Immature natural killer cell (primary cell): ENCODE data around the gene GFRA3. TPM values are rescaled to one million over a fixed set of nuclear protein-coding genes. Genes with fewer than 3 reads are reported as not detected.
"Not testable (repeated sequence)": the region's sequence is repeated elsewhere in the genome, so short reads cannot be mapped to it uniquely, and the experiment has no call there.

Experiments used
- DNase-seq, 3 donors: peaks; one replicate each; pipeline ENCODE4 v3.0.0; 2022; ENCODE audit warnings: mixed read lengths in 1 of 3
- H3K27ac Mint-ChIP-seq, 6 donors: one replicate each; pipeline ENCODE4 v1.8.0; 2020; ENCODE audit warnings: mixed read lengths in 6 of 6, mild to moderate bottlenecking in 5 of 6, inconsistent platforms in 4 of 6, moderate library complexity in 3 of 6
- H3K27me3 Mint-ChIP-seq, 3 donors: one replicate each; pipeline ENCODE4 v1.8.0; 2020 to 2021; ENCODE audit warnings: low read depth in 3 of 3, mild to moderate bottlenecking in 3 of 3, mixed read lengths in 3 of 3, moderate library complexity in 3 of 3, inconsistent platforms in 1 of 3
- H3K36me3 Mint-ChIP-seq, 3 donors: one replicate each; pipeline ENCODE4 v1.8.0; 2020; ENCODE audit warnings: mixed read lengths in 3 of 3, inconsistent platforms in 2 of 3, mild to moderate bottlenecking in 2 of 3
- H3K4me1 Mint-ChIP-seq, 2 donors: one replicate each; pipeline ENCODE4 v1.8.0; 2020; ENCODE audit warnings: inconsistent platforms in 2 of 2, mild to moderate bottlenecking in 2 of 2, mixed read lengths in 2 of 2, moderate library complexity in 1 of 2
- H3K4me3 Mint-ChIP-seq, 5 donors: one replicate each; pipeline ENCODE4 v1.8.0; 2020; ENCODE audit warnings: mild to moderate bottlenecking in 5 of 5, mixed read lengths in 5 of 5, inconsistent platforms in 3 of 5, moderate library complexity in 3 of 5
- H3K9me3 Mint-ChIP-seq, 6 donors: one replicate each; pipeline ENCODE4 v1.8.0; 2020; ENCODE audit warnings: mild to moderate bottlenecking in 6 of 6, mixed read lengths in 6 of 6, inconsistent platforms in 4 of 6, moderate library complexity in 3 of 6
- polyA plus RNA-seq, 3 donors: library from polyadenylated mRNA; unstranded; fragments of 300-500 nt; fragmentation: Illumina TruSeq; gene quantifications; one replicate each; pipeline ENCODE4 v1.2.3, GENCODE V29; 2021

The GFRA3 gene
- polyA plus RNA-seq, 3 donors from 2014 or later, result not detected

DNA sequence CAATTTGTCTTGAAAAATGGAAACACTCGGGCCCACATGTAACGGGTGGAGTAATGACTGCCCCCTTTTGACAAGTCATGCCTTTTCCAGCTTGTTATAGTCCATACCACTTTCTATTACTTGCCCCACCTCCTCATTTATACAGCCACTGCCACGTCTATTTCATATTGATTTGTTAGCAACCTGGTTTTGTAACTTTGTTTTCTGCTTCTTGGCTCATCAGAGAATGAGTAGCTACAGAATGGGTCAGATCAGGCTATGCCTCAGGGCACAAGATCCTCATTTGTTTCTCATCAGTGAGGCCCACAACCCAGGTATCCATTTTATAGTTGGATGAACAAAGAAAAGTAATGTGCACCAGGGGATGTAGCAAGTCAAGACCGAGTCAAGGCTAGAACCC, 1.7 kb downstream of the GFRA3 start:
- no peak for DNase-seq
- H3K9me3 Mint-ChIP-seq, result no peaks in the 10 kb centered on the region
- peak overlapping the region in 1 of 5 donors; percentile 7 for H3K4me3 Mint-ChIP-seq

DNA sequence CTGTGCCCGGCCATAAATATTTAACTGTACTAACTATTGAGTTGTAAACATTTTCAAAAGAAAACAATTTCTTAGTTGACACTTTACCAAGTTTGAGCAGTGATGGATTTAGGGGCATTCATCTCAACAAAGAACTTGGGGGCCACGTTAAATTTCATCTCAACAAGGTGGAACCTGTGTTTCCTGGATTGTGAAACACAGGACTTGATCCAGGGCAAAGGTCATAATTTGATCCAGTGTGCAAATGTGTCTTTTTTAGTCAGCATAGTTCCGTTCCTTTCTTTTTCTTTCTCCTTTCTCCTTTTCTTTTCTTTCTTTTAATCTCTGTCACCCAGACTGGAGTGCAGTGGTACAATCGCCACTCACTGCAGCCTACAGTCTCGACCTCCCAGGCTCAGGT, 3.1 kb downstream of the GFRA3 start:
- peaks cover 0 to 16% (median 10%) of the 10 kb centered on the region in 3 donors for H3K27me3 Mint-ChIP-seq
- no peak overlapping the region for H3K4me3 Mint-ChIP-seq
- no peaks in the 10 kb centered on the region for H3K36me3 Mint-ChIP-seq
- no peak overlapping the region for H3K27ac Mint-ChIP-seq
- no peak for DNase-seq
- H3K9me3 Mint-ChIP-seq, result no peaks in the 10 kb centered on the region
- peaks cover 0 to 5% of the 10 kb centered on the region in 2 donors for H3K4me1 Mint-ChIP-seq

More for the DNA sequence above, 1.7 kb downstream of the GFRA3 start:
- Mint-ChIP-seq H3K4me1 (peaks cover 0 to 5% of the 10 kb centered on the region in 2 donors), H3K36me3 (no peaks in the 10 kb centered on the region), H3K27ac (no peak overlapping the region), H3K27me3 (peaks cover 0 to 15% (median 10%) of the 10 kb centered on the region in 3 donors)

DNA sequence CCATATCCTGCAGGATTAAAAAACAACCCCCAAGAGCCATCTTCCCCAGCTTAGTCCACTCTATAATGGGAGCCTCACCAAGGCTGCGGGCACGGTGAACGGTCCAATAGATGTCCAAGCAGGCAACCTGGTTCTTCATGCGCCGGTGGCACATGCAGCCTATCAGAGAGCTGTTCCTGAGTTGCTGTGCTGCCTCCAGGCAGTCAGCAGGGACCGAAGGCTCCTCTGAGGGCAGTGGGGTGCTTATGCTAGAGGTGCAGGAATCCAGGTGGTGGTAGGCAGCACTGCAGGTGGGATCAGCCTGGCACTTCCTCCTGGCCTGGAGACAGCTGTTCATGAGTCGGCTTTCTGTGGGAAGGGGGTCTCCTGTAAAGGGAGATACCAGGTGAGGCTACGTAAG, 10.2 kb downstream of the GFRA3 start:
- no peak overlapping the region for H3K27ac Mint-ChIP-seq
- H3K27me3 Mint-ChIP-seq, result peaks cover 1 to 6% (median 3%) of the 10 kb centered on the region in 3 donors
- no peak for DNase-seq
- no peaks in the 10 kb centered on the region for H3K9me3 Mint-ChIP-seq
- H3K36me3 Mint-ChIP-seq, result no peaks in the 10 kb centered on the region
- H3K4me1 Mint-ChIP-seq, result no peaks in the 10 kb centered on the region
- no peak overlapping the region for H3K4me3 Mint-ChIP-seq

DNA sequence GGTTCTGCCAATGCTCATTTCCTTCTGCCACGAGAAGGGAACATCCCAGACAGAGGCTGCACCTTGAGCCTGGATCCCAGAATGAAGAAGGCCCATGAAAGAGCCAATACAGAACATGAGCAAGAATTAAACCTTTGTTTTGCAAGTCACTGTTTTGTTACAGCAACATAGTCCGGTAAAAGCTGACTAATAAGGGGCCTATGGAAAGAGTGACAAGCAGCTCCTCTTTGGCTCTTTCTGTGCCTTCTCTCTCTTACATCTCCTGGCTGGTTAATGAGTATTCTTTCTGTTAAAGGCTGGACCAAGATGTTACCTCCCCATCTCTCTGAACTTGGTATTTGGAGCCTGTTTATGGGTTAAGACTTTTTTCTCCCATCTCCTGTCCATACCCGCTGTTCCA, 10.8 kb downstream of the GFRA3 start:
- Mint-ChIP-seq H3K9me3 (no peaks in the 10 kb centered on the region), H3K4me3 (no peak overlapping the region), H3K4me1 (no peaks in the 10 kb centered on the region), H3K27ac (no peak overlapping the region), H3K36me3 (no peaks in the 10 kb centered on the region), H3K27me3 (peaks cover 1 to 6% (median 3%) of the 10 kb centered on the region in 3 donors)
- DNase-seq, result no peak

DNA sequence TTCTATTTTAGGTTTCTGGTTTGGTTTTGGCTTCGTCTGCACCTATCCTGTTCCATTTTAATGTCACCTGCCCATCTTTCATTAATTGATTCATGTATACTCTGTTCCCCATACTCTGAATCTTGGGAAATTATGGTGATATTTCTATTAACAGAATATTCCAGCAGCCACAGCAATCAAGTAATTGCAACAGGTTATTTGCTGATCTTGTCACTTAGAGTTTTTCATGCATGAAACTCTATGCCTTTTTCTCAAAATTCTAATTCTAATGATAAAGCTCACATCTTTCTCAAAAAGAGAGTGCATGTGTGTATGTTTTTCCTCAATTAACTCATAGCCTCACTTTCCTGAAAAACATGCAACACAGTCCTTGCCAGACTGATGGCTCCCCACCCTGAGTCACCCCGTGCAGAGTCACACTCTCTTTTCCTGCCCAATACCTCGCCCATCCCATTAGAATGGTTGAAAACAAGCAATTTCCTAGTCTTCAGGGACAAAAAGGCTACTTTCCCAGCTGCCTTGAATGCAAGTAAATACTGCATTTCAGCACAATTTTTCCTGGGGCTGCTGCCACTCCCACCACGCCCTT, 15.6 kb downstream of the GFRA3 start:
- Mint-ChIP-seq H3K36me3 (no peaks in the 10 kb centered on the region), H3K27me3 (peaks cover 2 to 9% (median 2%) of the 10 kb centered on the region in 3 donors), H3K4me1 (no peaks in the 10 kb centered on the region), H3K9me3 (no peaks in the 10 kb centered on the region), H3K4me3 (no peak overlapping the region), H3K27ac (no peak overlapping the region)
- DNase-seq, result no peak

DNA sequence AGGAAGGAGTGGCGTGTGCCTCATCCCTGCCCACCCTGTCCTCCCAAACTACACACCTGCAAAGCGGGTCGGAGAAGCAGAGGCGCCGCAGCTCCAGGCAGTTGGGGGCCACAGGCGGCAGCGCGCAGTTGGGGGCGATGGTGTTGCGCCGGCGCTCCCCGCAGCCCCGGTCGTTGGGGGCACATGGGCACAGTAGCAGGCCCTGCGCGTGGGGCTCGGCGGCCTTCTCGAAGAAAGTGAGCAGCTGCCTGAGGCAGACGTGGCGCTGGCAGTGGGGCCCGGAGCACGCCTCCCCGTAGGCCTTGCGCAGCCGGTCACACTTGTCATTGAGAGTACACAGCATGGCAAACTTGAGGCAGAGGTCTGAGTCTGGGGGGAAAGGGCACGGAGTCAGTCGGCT, 16.8 kb downstream of the GFRA3 start:
- peaks cover 2 to 12% (median 2%) of the 10 kb centered on the region in 3 donors for H3K27me3 Mint-ChIP-seq
- no peaks in the 10 kb centered on the region for H3K4me1 Mint-ChIP-seq
- no peak overlapping the region for H3K27ac Mint-ChIP-seq
- H3K9me3 Mint-ChIP-seq, result no peaks in the 10 kb centered on the region
- H3K36me3 Mint-ChIP-seq, result no peaks in the 10 kb centered on the region
- no peak for DNase-seq
- H3K4me3 Mint-ChIP-seq, result no peak overlapping the region

DNA sequence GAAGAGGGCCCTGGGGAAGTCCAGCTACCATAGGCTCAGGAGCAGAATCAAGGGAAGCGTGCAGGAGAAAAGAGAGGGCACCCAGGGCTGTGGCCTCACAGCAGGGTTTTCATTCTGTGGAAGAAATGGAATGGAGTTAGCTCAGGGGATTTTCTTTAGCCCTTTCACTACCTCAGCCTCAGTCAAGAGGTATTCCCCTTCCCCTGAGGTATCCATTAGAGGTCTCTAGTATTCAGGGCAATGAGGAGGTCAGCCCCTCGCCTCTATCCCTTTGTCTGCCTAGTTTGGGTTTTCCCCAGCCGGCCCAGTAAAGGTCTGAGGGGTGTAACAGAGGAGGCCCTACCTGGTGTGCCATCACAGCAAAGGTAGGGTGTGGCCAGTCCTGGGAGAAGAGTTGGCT, 21.5 kb downstream of the GFRA3 start:
- no peaks in the 10 kb centered on the region for H3K36me3 Mint-ChIP-seq

DNA sequence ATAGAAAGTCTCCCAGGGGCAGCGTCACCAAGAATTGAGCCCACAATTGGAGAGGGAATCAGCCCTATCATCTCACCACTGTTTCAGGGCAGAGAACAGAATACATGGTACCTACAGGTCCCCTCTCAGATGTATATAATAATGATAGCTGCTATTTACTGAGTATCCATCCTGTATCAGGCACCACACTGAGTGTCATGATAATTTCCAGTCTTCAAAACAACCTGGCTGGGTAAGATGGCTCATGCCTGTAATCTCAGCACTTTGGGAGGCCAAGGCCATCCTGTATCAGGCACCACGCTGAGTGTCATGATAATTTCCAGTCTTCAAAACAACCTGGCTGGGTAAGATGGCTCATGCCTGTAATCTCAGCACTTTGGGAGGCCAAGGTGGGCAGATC, 26.6 kb downstream of the GFRA3 start:
- DNase-seq, H3K9me3 Mint-ChIP-seq, H3K4me1 Mint-ChIP-seq, H3K36me3 Mint-ChIP-seq, H3K4me3 Mint-ChIP-seq, H3K27ac Mint-ChIP-seq: not testable (repeated sequence)
- H3K27me3 Mint-ChIP-seq, result peaks cover 2 to 11% (median 6%) of the 10 kb centered on the region in 3 donors

More for the DNA sequence above, 21.5 kb downstream of the GFRA3 start:
- peaks cover 3 to 6% (median 6%) of the 10 kb centered on the region in 3 donors for H3K27me3 Mint-ChIP-seq
- no peaks in the 10 kb centered on the region for H3K9me3 Mint-ChIP-seq
- no peak overlapping the region for H3K27ac Mint-ChIP-seq
- no peak for DNase-seq
- no peaks in the 10 kb centered on the region for H3K4me1 Mint-ChIP-seq
- H3K4me3 Mint-ChIP-seq, result no peak overlapping the region

DNA sequence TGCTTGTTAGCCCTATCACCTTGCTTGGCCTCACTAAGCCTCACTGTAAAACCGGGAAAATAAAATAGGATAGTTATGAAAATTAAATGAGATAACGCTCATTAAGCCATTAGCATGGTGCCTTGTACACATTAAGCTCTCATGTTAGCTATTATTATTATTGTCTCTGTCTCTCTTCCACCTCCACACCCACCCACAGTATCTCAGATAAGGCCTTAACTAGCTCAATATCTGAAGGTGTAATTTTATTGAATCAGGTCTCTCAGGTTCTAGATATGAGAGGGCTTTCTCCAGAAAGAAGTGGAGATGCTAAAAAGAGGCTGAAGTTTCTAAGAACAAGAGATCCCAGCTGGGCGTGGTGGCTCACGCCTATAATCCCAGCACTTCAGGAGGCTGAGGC, 27.6 kb downstream of the GFRA3 start:
- H3K9me3 Mint-ChIP-seq, result no peaks in the 10 kb centered on the region

DNA sequence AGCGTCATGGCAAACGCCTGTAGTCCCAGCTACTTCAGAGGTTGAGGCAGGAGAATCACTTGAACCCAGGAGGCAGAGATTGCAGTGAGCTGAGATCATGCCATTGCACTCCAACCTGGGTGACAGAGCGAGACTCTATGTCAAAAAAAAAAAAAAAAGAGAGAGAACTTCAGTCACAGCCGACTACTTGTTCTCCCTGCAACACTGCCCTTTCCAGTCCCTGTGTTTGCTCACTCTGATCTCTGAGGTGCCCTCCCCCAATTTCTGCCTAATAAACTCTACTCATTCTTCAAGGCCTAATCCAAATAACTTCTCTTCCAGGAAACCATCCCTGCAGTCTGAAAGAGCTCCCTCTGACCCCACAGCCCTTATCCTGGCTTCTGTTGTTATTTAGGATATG, 28.1 kb downstream of the GFRA3 start:
- H3K27ac Mint-ChIP-seq, result no peak overlapping the region
- peaks cover 2 to 10% (median 8%) of the 10 kb centered on the region in 3 donors for H3K27me3 Mint-ChIP-seq
- no peak overlapping the region for H3K4me3 Mint-ChIP-seq
- no peaks in the 10 kb centered on the region for H3K36me3 Mint-ChIP-seq
- peaks cover 6 to 10% of the 10 kb centered on the region in 2 donors for H3K4me1 Mint-ChIP-seq
- no peaks in the 10 kb centered on the region for H3K9me3 Mint-ChIP-seq
- no peak for DNase-seq

More for the DNA sequence above, 27.6 kb downstream of the GFRA3 start:
- Mint-ChIP-seq H3K27me3 (peaks cover 0 to 8% (median 7%) of the 10 kb centered on the region in 3 donors), H3K27ac (no peak overlapping the region), H3K4me3 (no peak overlapping the region), H3K4me1 (peaks cover 3 to 6% of the 10 kb centered on the region in 2 donors), H3K36me3 (no peaks in the 10 kb centered on the region)
- DNase-seq, result no peak

DNA sequence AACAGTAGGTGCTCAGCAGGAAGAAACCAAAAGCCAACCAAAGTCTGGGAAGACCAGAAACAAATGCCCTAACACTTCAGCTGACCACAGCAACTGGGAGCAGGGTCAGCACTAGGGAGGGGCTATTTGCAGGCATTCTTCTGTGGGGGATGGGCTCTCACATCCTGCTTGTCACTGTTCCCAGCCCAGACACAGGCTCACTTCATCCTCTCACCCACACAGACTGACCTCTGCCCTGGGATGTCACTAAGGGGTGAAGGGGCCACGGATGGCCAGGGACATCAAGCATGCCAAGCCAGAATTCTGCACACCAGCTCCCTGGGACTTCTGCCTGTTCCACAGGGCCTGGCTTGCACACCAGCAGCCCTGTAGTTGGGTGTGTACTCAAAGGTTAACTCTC, 28.7 kb downstream of the GFRA3 start:
- Mint-ChIP-seq H3K27me3 (peaks cover 4 to 11% (median 10%) of the 10 kb centered on the region in 3 donors), H3K27ac (no peak overlapping the region), H3K4me1 (peaks cover 8 to 16% of the 10 kb centered on the region in 2 donors), H3K36me3 (no peaks in the 10 kb centered on the region), H3K4me3 (no peak overlapping the region), H3K9me3 (no peaks in the 10 kb centered on the region)
- no peak for DNase-seq

DNA sequence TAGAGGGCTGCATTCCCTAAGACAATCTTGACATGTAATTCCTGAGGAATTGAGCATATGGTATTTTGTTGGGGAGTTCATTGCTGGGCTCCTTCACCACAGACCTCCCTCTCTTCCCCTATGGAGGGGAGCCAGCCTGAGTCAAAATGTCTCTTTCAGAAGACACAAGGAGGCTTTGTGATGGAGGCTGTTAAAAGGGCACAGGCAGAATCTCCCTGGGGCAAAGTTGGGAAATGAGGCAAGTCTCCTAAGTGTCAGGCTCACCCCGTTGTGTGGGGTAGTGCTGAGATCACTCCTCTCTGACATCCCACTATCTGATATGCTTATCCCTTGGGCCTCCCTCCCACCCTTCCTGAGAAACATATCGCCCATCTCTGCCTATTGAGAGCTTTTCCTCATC, 30.6 kb downstream of the GFRA3 start:
- Mint-ChIP-seq H3K27me3 (peaks cover 9 to 13% (median 12%) of the 10 kb centered on the region in 3 donors), H3K4me1 (peaks cover 10 to 21% of the 10 kb centered on the region in 2 donors), H3K9me3 (no peaks in the 10 kb centered on the region), H3K4me3 (no peak overlapping the region), H3K27ac (no peak overlapping the region), H3K36me3 (no peaks in the 10 kb centered on the region)
- no peak for DNase-seq

DNA sequence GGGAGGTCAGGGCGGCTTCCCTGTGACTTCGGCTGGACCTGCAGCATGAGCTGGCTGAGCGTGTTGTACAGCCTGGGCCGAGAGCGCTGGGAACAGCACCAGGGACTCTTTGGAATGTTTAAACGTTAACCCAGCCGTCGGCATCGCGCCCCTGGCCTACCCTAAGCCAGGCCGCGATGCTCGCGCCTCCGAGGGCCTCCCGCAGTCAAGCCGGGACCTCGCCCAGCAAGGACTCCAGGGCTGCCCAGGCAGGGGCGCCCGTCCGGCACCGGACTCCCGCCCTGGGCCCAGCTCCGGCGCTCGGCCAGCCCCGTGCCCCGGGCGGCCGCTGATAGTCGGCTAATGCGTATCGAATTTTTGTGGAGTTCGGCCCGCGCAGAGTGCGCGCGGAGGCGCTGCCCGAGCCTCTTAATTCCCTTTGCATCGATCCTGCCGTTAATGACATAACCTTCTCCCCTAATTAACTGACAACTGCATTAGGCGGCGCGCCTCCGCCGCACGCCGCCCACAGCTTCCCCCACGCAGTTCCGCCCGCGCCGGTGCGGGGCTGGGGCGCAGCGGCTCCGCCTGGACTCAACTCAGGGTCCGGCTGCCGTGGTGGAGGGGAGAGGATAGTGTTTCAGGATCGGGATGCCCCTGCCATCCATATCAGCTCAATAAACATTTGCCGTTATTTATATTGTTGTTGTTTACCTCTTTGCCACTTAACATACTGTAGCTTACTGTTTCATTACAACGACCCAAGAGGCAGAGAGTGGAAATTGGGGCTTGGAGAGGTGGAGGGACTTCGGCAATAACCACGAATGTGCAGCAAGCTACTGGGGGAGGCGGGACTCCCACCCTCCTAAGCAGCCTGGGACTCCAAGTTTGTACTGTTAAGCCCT, 32.5 kb downstream of the GFRA3 start:
- Mint-ChIP-seq H3K27ac (no peak overlapping the region), H3K27me3 (peaks cover 10 to 13% (median 12%) of the 10 kb centered on the region in 3 donors), H3K9me3 (no peaks in the 10 kb centered on the region), H3K36me3 (no peaks in the 10 kb centered on the region), H3K4me3 (peak overlapping the region; percentile 39 to 67 (median 57)), H3K4me1 (peaks cover 10 to 21% of the 10 kb centered on the region in 2 donors)
- DNase-seq, result no peak

DNA sequence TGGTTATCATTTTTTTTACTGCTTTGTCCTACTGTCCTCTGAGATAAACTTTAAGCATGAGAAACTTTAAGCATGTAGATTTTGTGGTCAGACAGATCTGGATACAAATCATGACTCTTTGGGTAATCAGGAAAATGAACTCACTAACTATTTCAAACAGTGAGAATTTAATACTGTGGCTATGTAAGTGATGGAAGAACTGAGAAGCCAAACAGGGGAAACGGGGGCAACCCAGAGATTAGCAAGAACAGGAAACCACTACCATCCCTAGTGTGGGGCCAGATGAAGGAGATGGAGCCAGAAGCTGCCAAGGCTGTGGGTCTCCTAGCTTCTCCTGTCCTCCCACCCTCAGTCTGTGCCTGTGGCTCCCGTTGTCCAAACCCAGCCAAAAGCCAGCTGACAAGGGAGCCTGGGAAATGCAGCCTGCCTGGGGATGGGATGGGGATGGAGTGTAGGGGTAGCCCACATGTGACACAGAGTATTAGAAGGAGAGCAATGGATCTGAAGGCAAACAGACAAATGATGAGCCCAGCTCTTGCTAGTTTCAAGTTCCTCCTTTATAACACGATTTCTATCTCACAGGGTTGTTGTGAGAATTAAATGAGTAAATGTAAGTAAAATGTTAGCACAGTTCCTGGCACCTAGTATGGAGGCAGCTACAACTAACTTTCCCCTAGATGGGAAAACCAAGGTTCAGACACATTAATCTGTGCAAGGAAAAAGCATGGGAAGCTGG, 33.6 kb downstream of the GFRA3 start:
- Mint-ChIP-seq H3K9me3 (no peaks in the 10 kb centered on the region), H3K36me3 (no peaks in the 10 kb centered on the region), H3K27ac (no peak overlapping the region), H3K4me3 (peak overlapping the region in 3 of 5 donors; percentile 19 to 67 (median 43)), H3K4me1 (peaks cover 10 to 21% of the 10 kb centered on the region in 2 donors), H3K27me3 (peaks cover 10 to 13% (median 12%) of the 10 kb centered on the region in 3 donors)
- DNase-seq, result no peak
